Measurements from ENCODE around the gene TRAK2. TPM values are rescaled to one million over a fixed set of nuclear protein-coding genes. Genes with fewer than 3 reads are reported as not detected.
A peak's percentile ranks its signal among the peaks of the same experiment; 100 is the strongest.

Gene TRAK2
- total and polyA plus RNA-seq, 2 of the 13 experiments (the other 11 are each of a cell fraction or from before 2014, with no cell fraction given), result 7.7 to 21.0 TPM

GRCh38 chr2:201458381-201458780 is 7.1 kb upstream of the TRAK2 start:
- Histone ChIP-seq H3K9ac (ENCODE audit: insufficient read depth, low read depth, low read length) (no peak overlapping the region), H3K4me2 (ENCODE audit: low read depth, low read length) (no peak overlapping the region), H3K9me3 (ENCODE audit: low read length) (no peaks in the 10 kb centered on the region), H3K79me2 (ENCODE audit: insufficient read depth, low read length) (no peaks in the 10 kb centered on the region), H3K4me1 (ENCODE audit: insufficient read depth, low read length) (peaks cover 20% of the 10 kb centered on the region), H4K20me1 (ENCODE audit: insufficient read depth, low read length) (no peaks in the 10 kb centered on the region), H2AFZ (ENCODE audit: low read length) (no peak overlapping the region), H3K36me3 (replicated peaks in 1 of 2; ENCODE audit: control insufficient read depth in 1 of 2, insufficient read depth in 2 of 2, low read length in 2 of 2) (peaks cover 0 to 12% of the 10 kb centered on the region in 2 experiments; a peak in 3 of 5 replicates), H3K27me3 (ENCODE audit: control insufficient read depth in 1 of 2, insufficient read depth in 2 of 2, low read length in 2 of 2) (no peaks in the 10 kb centered on the region), H3K27ac (ENCODE audit: extremely low read length, insufficient read depth, low read length) (no peak overlapping the region), H3K4me3 (replicated peaks in 1 of 3; ENCODE audit: insufficient read depth in 1 of 3, low read depth in 2 of 3, low read length in 3 of 3) (no peak overlapping the region)
- TF ChIP-seq EP300 (IDR thresholded peaks at IDR 0.05; ENCODE audit: low read depth in 2 of 2, low read length in 2 of 2), result no peak
- no peak for TF ChIP-seq EP300 (CRISPR knock-in tag; IDR thresholded peaks at IDR 0.05; ENCODE audit: borderline replicate concordance)
- no peak for TF ChIP-seq ATAD3A (CRISPR knock-in tag; IDR thresholded peaks at IDR 0.05)
- FAIRE-seq (no peak), DNase-seq (ENCODE audit: low spot score) (no peak), ATAC-seq (no peak)
- in situ Hi-C loops (cut with HindIII; ENCODE audit: extremely low pct_ligation_motif_present, low pct_unique_long_range_greater_than_20kb), result no loop called here
- intact Hi-C loops (cut with micrococcal nuclease; ENCODE audit: unreplicated experiment), result no loop called here
- ChIA-PET CTCF (ENCODE audit: low intra/inter-chr PET ratio, low total read pairs) (no interaction called here), POLR2A (no interaction called here)
- BruUV-seq (replicated peaks), result no TSS peak

GRCh38 chr2:201452922-201453643 is 1.8 kb upstream of the TRAK2 start:
- Histone ChIP-seq H4K20me1 (ENCODE audit: insufficient read depth, low read length) (no peaks in the 10 kb centered on the region), H3K27ac (ENCODE audit: extremely low read length, insufficient read depth, low read length) (no peak overlapping the region), H3K4me3 (replicated peaks in 1 of 3; ENCODE audit: insufficient read depth in 1 of 3, low read depth in 2 of 3, low read length in 3 of 3) (peak overlapping the region; percentile 87 to 100 (median 99); a peak in 4 of 6 replicates), H3K9me3 (ENCODE audit: low read length) (no peaks in the 10 kb centered on the region), H2AFZ (ENCODE audit: low read length) (no peak overlapping the region), H3K4me2 (ENCODE audit: low read depth, low read length) (peak overlapping the region; percentile 84), H3K4me1 (ENCODE audit: insufficient read depth, low read length) (peaks cover 56% of the 10 kb centered on the region), H3K9ac (ENCODE audit: insufficient read depth, low read depth, low read length) (peak overlapping the region; percentile 86; the same call in 1 of the 2 replicates), H3K36me3 (replicated peaks in 1 of 2; ENCODE audit: control insufficient read depth in 1 of 2, insufficient read depth in 2 of 2, low read length in 2 of 2) (no peaks in the 10 kb centered on the region), H3K27me3 (ENCODE audit: control insufficient read depth in 1 of 2, insufficient read depth in 2 of 2, low read length in 2 of 2) (no peaks in the 10 kb centered on the region; a peak in 2 of 5 replicates), H3K79me2 (ENCODE audit: insufficient read depth, low read length) (peaks cover 27% of the 10 kb centered on the region)
- WGBS (ENCODE audit: low lambda C conversion rate), result 73% methylated on average over 6 of the region's 6 CpGs
- TSS peak; percentile 60 for BruUV-seq (replicated peaks)
- ATAC-seq, result no peak
- intact Hi-C loops (cut with micrococcal nuclease; ENCODE audit: unreplicated experiment) (loop anchor here (5.0 kb wide), 2 partner anchors 189 to 221 kb away; partner anchors contain the start of gene TMEM237), in situ Hi-C loops (cut with HindIII; ENCODE audit: extremely low pct_ligation_motif_present, low pct_unique_long_range_greater_than_20kb) (no loop called here)
- no peak for FAIRE-seq
- ChIA-PET POLR2A (interaction anchor here (1.0 to 2.4 kb wide), 2 partner anchors 15 to 46 kb away, joined by 3 to 9 read pairs; no protein-coding TSS in a partner anchor), CTCF (ENCODE audit: low intra/inter-chr PET ratio, low total read pairs) (no interaction called here)
- DNase-seq (ENCODE audit: low spot score), result no peak
- TF ChIP-seq GATAD2A (CRISPR knock-in tag; IDR thresholded peaks at IDR 0.05) (0 out of 2 replicates have a peak, but pooled peaks have one; percentile 15), HHEX (CRISPR knock-in tag; IDR thresholded peaks at IDR 0.05) (no peak), YEATS2 (CRISPR knock-in tag; IDR thresholded peaks at IDR 0.05; ENCODE audit: borderline replicate concordance) (no peak), CHD4 (IDR thresholded peaks at IDR 0.05; ENCODE audit: borderline replicate concordance, low read length) (no peak), ZNF124 (CRISPR knock-in tag; IDR thresholded peaks at IDR 0.05) (no peak), SRSF1 (optimal IDR thresholded peaks at IDR 0.05; ENCODE audit: low read depth, low read length) (no peak), ZNF446 (CRISPR knock-in tag; IDR thresholded peaks at IDR 0.05) (no peak), TAF15 (IDR thresholded peaks at IDR 0.05; ENCODE audit: low read depth, low read length, poor library complexity, severe bottlenecking) (no peak), RCOR2 (CRISPR knock-in tag; IDR thresholded peaks at IDR 0.05) (no peak), CSRNP1 (CRISPR knock-in tag; IDR thresholded peaks at IDR 0.05) (no peak), ZNF788 (CRISPR knock-in tag; IDR thresholded peaks at IDR 0.05; ENCODE audit: borderline replicate concordance) (no peak), ZNF501 (CRISPR knock-in tag; IDR thresholded peaks at IDR 0.05) (no peak), HNRNPLL (IDR thresholded peaks at IDR 0.05; ENCODE audit: low read depth, low read length, poor library complexity, severe bottlenecking) (no peak), MIER2 (CRISPR knock-in tag; IDR thresholded peaks at IDR 0.05) (no peak), TGIF2 (CRISPR knock-in tag; IDR thresholded peaks at IDR 0.05) (no peak), MTF1 (CRISPR knock-in tag; IDR thresholded peaks at IDR 0.05) (no peak), ZNF33B (CRISPR knock-in tag; IDR thresholded peaks at IDR 0.05) (no peak)

Data from HepG2 (cell line).